Uterus (tissue), 4 donors: Measurements from ENCODE around the gene GAST. TPM values are rescaled to one million over a fixed set of nuclear protein-coding genes. Genes with fewer than 3 reads are reported as not detected.
A peak's percentile ranks its signal among the peaks of the same experiment; 100 is the strongest.

Source experiments
- DNase-seq, 2 donors: peaks; one replicate each; pipeline ENCODE4 v3.0.0-alpha.2; 2019 to 2020
- H3K27ac ChIP-seq, 2 donors: fragments of 200-600 bp; sonication (generic); 1 replicate in 1 of 2; 2 replicates in 1 of 2; pipeline ENCODE4 v1.5.1; 2016 to 2018
- H3K27me3 ChIP-seq, 2 donors: fragments of 200-600 bp; sonication (generic); one replicate each; pipeline ENCODE4 v1.5.1; 2018 to 2019; ENCODE audit warnings: control low read depth in 1 of 2
- H3K36me3 ChIP-seq, 2 donors: fragments of 200-600 bp; sonication (generic); one replicate each; pipeline ENCODE4 v1.5.1; 2019; ENCODE audit warnings: control low read depth in 1 of 2
- H3K4me1 ChIP-seq, 2 donors: fragments of 200-600 bp; sonication (generic); one replicate each; pipeline ENCODE4 v1.5.1; 2018 to 2019; ENCODE audit warnings: control low read depth in 1 of 2
- H3K4me3 ChIP-seq, 2 donors: fragments of 200-600 bp; sonication (generic); 1 replicate in 1 of 2; 2 replicates in 1 of 2; pipeline ENCODE4 v1.5.1; 2018 to 2019; ENCODE audit warnings: mild to moderate bottlenecking in 1 of 2
- H3K9me3 ChIP-seq, 2 donors: fragments of 200-600 bp; sonication (generic); one replicate each; pipeline ENCODE4 v1.5.1; 2019; ENCODE audit warnings: control low read depth in 1 of 2
- CTCF ChIP-seq, 4 experiments: fragments of 200-600 bp in 2 of 4; fragments of 450-650 bp in 2 of 4; sonication (generic) in 2 of 4; IDR thresholded peaks; one replicate each; pipeline ENCODE4 v1.5.1; 2016 to 2019; ENCODE audit warnings: antibody characterized with exemption in 4 of 4, mild to moderate bottlenecking in 2 of 4, moderate library complexity in 1 of 4
- POLR2A ChIP-seq, 2 donors: fragments of 450-650 bp; IDR thresholded peaks; one replicate each; pipeline ENCODE4 v1.6.1; 2016; ENCODE audit warnings: antibody characterized with exemption in 2 of 2, mild to moderate bottlenecking in 1 of 2, moderate library complexity in 1 of 2
- intact Hi-C: fragments of 100-400 bp; cut with DNase I; formaldehyde crosslinking; loops from one replicate; pipeline ENCODE4 v1.15.1; 2023; ENCODE audit warnings: low total_unique reads
- total RNA-seq, 4 donors: library from RNA; depleted of rRNA in 3 of 4; stranded (reverse); fragments of >200 nt in 3 of 4; gene quantifications; one replicate each; pipeline versions ENCODE4 v1.1.0 to v1.2.4, GENCODE V29; 2014 to 2023
- donor health status: DM: yes; HTN: yes; CAD: no.

GAST gene
- total RNA-seq, 4 donors from 2014 or later: not detected

GRCh38 chr17:41734949-41735313 lies 22.8 kb downstream of the GAST start:
- Histone ChIP-seq H3K36me3 (no peaks in the 10 kb centered on the region), H3K4me3 (peak overlapping the region; percentile 29 to 35), H3K27ac (no peak overlapping the region), H3K27me3 (peaks cover 11 to 12% of the 10 kb centered on the region in 2 donors), H3K9me3 (no peaks in the 10 kb centered on the region), H3K4me1 (peaks cover 0 to 7% of the 10 kb centered on the region in 2 donors)
- intact Hi-C loops: no loop called here
- TF ChIP-seq CTCF (IDR thresholded peaks at IDR 0.05): no peak
- no peak for TF ChIP-seq POLR2A (IDR thresholded peaks at IDR 0.05)
- DNase-seq: no peak

- peaks cover 0 to 7% of the 10 kb centered on the region in 2 donors for H3K4me1 ChIP-seq
- no peaks in the 10 kb centered on the region for H3K36me3 ChIP-seq
- no peak for TF ChIP-seq POLR2A (IDR thresholded peaks at IDR 0.05)
- no peak for TF ChIP-seq CTCF (IDR thresholded peaks at IDR 0.05)
- H3K27me3 ChIP-seq: peaks cover 11 to 12% of the 10 kb centered on the region in 2 donors
- no peak overlapping the region for H3K27ac ChIP-seq
- intact Hi-C loops: no loop called here
- no peak overlapping the region for H3K4me3 ChIP-seq
- no peak for DNase-seq
- H3K9me3 ChIP-seq: no peaks in the 10 kb centered on the region
Measured at GRCh38 chr17:41735744-41736143, 23.6 kb downstream of the GAST start.

DNA sequence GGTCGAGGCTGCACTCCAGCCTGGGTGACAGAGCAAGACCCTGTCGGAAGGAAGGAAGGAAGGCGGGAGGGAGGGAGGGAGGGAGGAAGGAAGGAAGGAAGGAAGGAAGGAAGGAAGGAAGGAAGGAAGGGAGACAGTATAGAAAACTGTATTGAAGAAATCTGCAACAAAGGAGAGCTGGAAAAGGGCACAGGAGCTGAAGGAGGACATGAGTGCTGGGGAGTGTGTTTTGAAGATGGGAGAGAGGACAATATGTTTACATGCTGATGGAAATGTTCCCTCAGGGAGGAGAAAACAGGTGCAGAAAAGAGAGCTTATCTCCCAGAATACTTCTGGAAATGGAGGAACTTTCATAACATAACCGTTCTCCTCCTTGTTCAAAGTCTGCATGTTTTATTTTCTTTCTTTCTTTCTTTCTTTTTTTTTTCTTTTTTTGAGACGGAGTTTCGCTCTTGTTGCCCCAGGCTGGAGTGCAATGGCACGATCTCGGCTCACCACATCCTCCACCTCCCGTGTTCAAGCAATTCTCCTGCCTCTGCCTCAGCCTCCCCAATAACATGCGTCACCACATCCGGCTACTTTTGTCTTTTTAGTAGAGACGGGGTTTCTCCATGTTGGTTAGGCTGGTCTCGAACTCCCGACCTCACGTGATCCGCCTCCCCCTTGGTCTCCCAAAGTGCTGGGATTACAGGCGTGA lies 25.0 kb downstream of the GAST start:
- Histone ChIP-seq H3K9me3 (no peaks in the 10 kb centered on the region), H3K4me1 (peaks cover 0 to 7% of the 10 kb centered on the region in 2 donors), H3K27ac (no peak overlapping the region), H3K4me3 (no peak overlapping the region), H3K27me3 (peaks cover 11 to 12% of the 10 kb centered on the region in 2 donors), H3K36me3 (no peaks in the 10 kb centered on the region)
- intact Hi-C loops: no loop called here
- TF ChIP-seq CTCF (IDR thresholded peaks at IDR 0.05) (no peak), POLR2A (IDR thresholded peaks at IDR 0.05) (no peak)
- DNase-seq: no peak

GRCh38 chr17:41737680-41738023 lies 25.5 kb downstream of the GAST start:
- Histone ChIP-seq H3K9me3 (no peaks in the 10 kb centered on the region), H3K4me3 (no peak overlapping the region), H3K27ac (no peak overlapping the region), H3K27me3 (peaks cover 11 to 12% of the 10 kb centered on the region in 2 donors), H3K36me3 (no peaks in the 10 kb centered on the region), H3K4me1 (peaks cover 0 to 7% of the 10 kb centered on the region in 2 donors)
- DNase-seq: no peak
- intact Hi-C loops: loop anchor here (2.0 kb wide), 1 partner anchor 63 kb away; no protein-coding TSS in a partner anchor
- TF ChIP-seq POLR2A (IDR thresholded peaks at IDR 0.05) (no peak), CTCF (IDR thresholded peaks at IDR 0.05) (no peak)

DNA sequence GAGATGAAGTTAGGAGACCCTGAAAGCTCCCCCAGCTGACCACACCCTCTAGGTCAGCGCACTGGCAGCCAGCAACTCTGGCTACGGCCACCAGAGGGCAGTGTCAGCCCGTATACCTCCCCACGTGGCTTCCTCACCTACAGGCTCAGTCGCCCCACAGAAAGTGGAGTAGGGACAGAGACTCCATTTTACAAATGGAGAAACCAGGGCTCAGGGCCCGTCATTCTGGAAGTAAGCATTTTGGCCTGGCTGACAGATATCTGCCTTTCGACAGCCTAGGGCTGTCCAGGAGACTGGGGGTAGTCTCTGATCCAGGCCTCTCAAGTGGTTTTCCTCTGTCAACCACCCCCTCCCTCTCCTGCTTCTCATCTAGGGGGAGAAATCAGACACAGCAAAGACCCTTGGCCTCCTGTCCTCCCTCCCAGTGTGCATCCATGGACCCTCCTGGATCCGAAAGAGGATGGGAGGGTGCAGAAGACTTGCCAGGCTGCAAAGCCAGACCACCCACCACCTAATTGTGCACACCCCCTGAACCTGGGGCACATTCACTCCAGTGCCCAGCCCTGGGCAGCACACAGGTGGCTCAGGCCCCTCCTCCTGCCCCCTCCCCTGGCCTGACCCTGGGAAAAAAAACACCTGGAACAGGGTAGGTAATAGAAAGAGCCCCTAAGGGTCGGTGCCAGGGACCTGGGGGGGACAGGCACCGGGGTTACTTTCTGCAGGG lies 26.1 kb downstream of the GAST start:
- no peak overlapping the region for H3K4me3 ChIP-seq
- no peaks in the 10 kb centered on the region for H3K9me3 ChIP-seq
- DNase-seq: peak; percentile 80 to 87
- H3K36me3 ChIP-seq: no peaks in the 10 kb centered on the region
- peaks cover 0 to 7% of the 10 kb centered on the region in 2 donors for H3K4me1 ChIP-seq
- H3K27ac ChIP-seq: no peak overlapping the region
- H3K27me3 ChIP-seq: peaks cover 11 to 12% of the 10 kb centered on the region in 2 donors
- intact Hi-C loops: loop anchor here (2.0 kb wide), 1 partner anchor 63 kb away; no protein-coding TSS in a partner anchor
- TF ChIP-seq CTCF (IDR thresholded peaks at IDR 0.05): peak; percentile 95 to 98 (median 98)
- peak in 1 of 2 donors; percentile 27 for TF ChIP-seq POLR2A (IDR thresholded peaks at IDR 0.05)
